T-cell (primary cell): ENCODE results near the gene CNST. TPM values are rescaled to one million over a fixed set of nuclear protein-coding genes. Genes with fewer than 3 reads are reported as not detected.

Experiments used
- ATAC-seq, 4 experiments: fragments of 200-7000 bp in 3 of 4; fragments of 150-1000 bp in 1 of 4; cut with Tn5 transposase; replicated peaks in 1 of 4; 1 replicate in 3 of 4; 2 replicates in 1 of 4; pipeline ENCODE4 v1.10.0; 2021; ENCODE audit warnings: moderate library complexity in 3 of 4, mild to moderate bottlenecking in 2 of 4, moderate number of reproducible peaks in 1 of 4
- CTCF ChIA-PET, 2 donors: fragments of 300-600 bp; sonication (Branson Sonifier 250); formaldehyde crosslinking; loops; one replicate each; lab custom pipeline; 2022; ENCODE audit warnings: antibody characterized with exemption in 2 of 2; lab: Charles Lee
- POLR2A ChIA-PET, 2 donors: fragments of 300-600 bp; sonication (Branson Sonifier 250); formaldehyde crosslinking; loops; one replicate each; lab custom pipeline; 2022; ENCODE audit warnings: antibody characterized with exemption in 2 of 2; lab: Charles Lee
- DNase-seq, 35 experiments: peaks; one replicate each; pipeline versions ENCODE4 v3.0.0 to v3.0.0-alpha.2; 2013 to 2023
- H3K27ac ChIP-seq: one replicate; pipeline ENCODE4 v1.5.1; 2013; ENCODE audit warnings: low read length
- H3K27me3 ChIP-seq, 2 experiments: replicated peaks in 1 of 2; 1 replicate in 1 of 2; 2 replicates in 1 of 2; pipeline versions ENCODE4 v1.6.1 to v1.7.0; 2013; ENCODE audit warnings: low read length in 1 of 2, mixed read lengths in 1 of 2; ENCODE audit not compliant: control insufficient read depth in 2 of 2, insufficient read depth in 2 of 2; ENCODE audit errors: extremely low read depth in 1 of 2
- H3K36me3 ChIP-seq, 2 donors: 1 replicate in 1 of 2; 2 replicates in 1 of 2; pipeline versions ENCODE4 v1.6.1 to v1.7.0; 2013; ENCODE audit warnings: low read length in 1 of 2; ENCODE audit not compliant: control insufficient read depth in 2 of 2, insufficient read depth in 1 of 2; ENCODE audit errors: extremely low read depth in 1 of 2
- H3K4me1 ChIP-seq, 2 experiments: 1 replicate in 1 of 2; 2 replicates in 1 of 2; pipeline versions ENCODE4 v1.6.1 to v1.7.0; 2013; ENCODE audit warnings: low read length in 2 of 2, mixed read lengths in 1 of 2; ENCODE audit not compliant: insufficient read depth in 2 of 2, control insufficient read depth in 1 of 2; ENCODE audit errors: extremely low read depth in 1 of 2
- H3K4me3 ChIP-seq, 2 donors: 1 replicate in 1 of 2; 2 replicates in 1 of 2; pipeline versions ENCODE4 v1.5.1 to v1.7.0; 2013; ENCODE audit warnings: mild to moderate bottlenecking in 2 of 2, low read length in 1 of 2, moderate library complexity in 1 of 2; ENCODE audit not compliant: control insufficient read depth in 1 of 2; ENCODE audit errors: extremely low read depth in 1 of 2
- H3K9me3 ChIP-seq: 2 replicates; pipeline ENCODE4 v1.7.0; 2013
- H3K27ac Mint-ChIP-seq, 2 donors: one replicate each; pipeline ENCODE4 v1.8.0; 2020 to 2021; ENCODE audit warnings: mild to moderate bottlenecking in 2 of 2, mixed read lengths in 2 of 2
- H3K27me3 Mint-ChIP-seq, 2 donors: one replicate each; pipeline ENCODE4 v1.8.0; 2021 to 2022; ENCODE audit warnings: mixed read lengths in 2 of 2
- H3K36me3 Mint-ChIP-seq: one replicate; pipeline ENCODE4 v1.8.0; 2021; ENCODE audit warnings: mixed read lengths
- H3K4me1 Mint-ChIP-seq, 3 donors: one replicate each; pipeline ENCODE4 v1.8.0; 2020 to 2022; ENCODE audit warnings: mixed read lengths in 3 of 3, mild to moderate bottlenecking in 1 of 3
- H3K4me3 Mint-ChIP-seq, 3 donors: one replicate each; pipeline ENCODE4 v1.8.0; 2020 to 2022; ENCODE audit warnings: mild to moderate bottlenecking in 3 of 3, mixed read lengths in 3 of 3, moderate library complexity in 3 of 3
- H3K9me3 Mint-ChIP-seq, 3 donors: one replicate each; pipeline ENCODE4 v1.8.0; 2020 to 2022; ENCODE audit warnings: mixed read lengths in 3 of 3
- WGBS: methylation state at CpG from one replicate; pipeline ENCODE4 v1.1.5; 2013; ENCODE audit warnings: missing lambda C conversion rate; ENCODE audit not compliant: insufficient coverage; 5-methylcytosine and 5-hydroxymethylcytosine counted together
- total RNA-seq, 35 experiments: library from RNA in 6 of 35; stranded (reverse) in 6 of 35; fragments of 120-200 nt in 1 of 35; gene quantifications; one replicate each; pipeline versions ENCODE4 v1.2.1 to v1.2.4 and lab custom pipeline; 2013 to 2026

CNST gene
- total RNA-seq, 5 donors from 2014 or later (not counting 1 experiment from before 2014, with no cell fraction given), result 69.0 to 87.3 (median 74.4) TPM

DNA sequence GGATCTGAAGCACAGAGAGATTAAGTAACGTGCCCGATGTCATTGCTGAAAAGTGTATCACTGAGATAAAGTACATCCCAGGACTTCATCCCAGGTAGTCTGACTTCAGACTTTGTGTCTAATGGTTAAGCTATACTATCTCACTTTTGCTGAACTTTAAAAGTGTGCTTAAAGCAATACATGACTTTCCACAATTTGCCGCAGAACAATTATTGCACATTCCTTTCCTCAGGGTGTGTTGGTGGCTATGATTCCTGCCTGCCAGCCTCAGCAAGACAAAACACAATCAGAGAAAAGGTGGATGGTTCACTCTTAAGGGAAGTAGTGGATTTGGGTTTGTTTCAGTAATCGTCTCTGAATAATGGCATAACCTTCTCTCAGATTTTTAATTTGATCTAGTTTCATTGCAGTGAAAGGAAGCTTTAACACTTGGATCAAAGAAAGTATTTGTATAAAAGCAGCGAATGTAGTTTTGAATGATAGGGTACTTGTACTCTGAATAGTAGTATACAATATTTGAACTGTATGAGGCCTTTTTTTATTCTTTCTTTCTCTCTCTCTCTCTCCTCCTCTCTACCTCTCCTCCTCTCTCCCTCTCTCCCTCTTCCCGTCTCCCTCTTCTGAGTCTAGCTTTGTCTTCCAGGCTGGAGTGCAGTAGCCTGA lies 47.0 kb downstream of the CNST start:
- H3K27ac Mint-ChIP-seq, result peak overlapping the region in 1 of 2 donors; percentile 18
- H3K9me3 ChIP-seq, result no peaks in the 10 kb centered on the region
- no peak overlapping the region for H3K4me3 Mint-ChIP-seq
- ChIA-PET CTCF (no interaction called here), POLR2A (interaction anchor here in 1 of 2 donors (0.5 to 0.6 kb wide), 2 partner anchors 53 to 106 kb away, joined by 3 read pairs; partner anchors contain the start of gene SMYD3)
- H3K4me1 ChIP-seq, result peaks cover 0 to 8% of the 10 kb centered on the region in 2 experiments
- no peak overlapping the region for H3K4me3 ChIP-seq
- H3K27me3 ChIP-seq, result no peaks in the 10 kb centered on the region
- no peak overlapping the region for H3K27ac ChIP-seq
- peaks cover 17% of the 10 kb centered on the region for H3K36me3 Mint-ChIP-seq
- H3K4me1 Mint-ChIP-seq, result peaks cover 65 to 70% (median 66%) of the 10 kb centered on the region in 3 donors
- DNase-seq, result no peak
- H3K27me3 Mint-ChIP-seq, result no peaks in the 10 kb centered on the region
- no peaks in the 10 kb centered on the region for H3K9me3 Mint-ChIP-seq
- WGBS, result no CpG with 5 or more reads among the region's 6 CpGs
- H3K36me3 ChIP-seq, result peaks cover 0 to 7% of the 10 kb centered on the region in 2 donors
- no peak for ATAC-seq

DNA sequence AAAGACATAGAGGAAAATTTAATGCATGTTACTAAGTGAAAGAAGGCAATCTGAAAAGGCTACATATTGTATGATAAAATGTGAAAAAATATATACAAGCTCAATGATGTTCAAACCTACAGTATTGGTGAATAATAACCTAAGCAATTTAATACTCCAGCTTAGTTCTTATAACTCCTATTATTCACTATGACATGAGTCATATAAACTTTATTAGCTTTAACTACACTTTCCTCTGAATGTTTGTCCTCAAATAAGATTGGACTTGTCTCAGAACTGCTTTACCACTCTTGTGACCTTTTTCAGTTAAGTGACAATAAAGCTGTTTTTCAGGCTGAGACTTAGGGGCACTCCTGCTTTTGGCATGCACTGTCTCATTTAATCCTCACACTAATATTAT lies 50.9 kb downstream of the CNST start:
- H3K4me1 ChIP-seq, result no peaks in the 10 kb centered on the region
- H3K27me3 Mint-ChIP-seq, result no peaks in the 10 kb centered on the region
- ChIA-PET CTCF (no interaction called here), POLR2A (no interaction called here)
- no peak for DNase-seq
- no peak for ATAC-seq
- no peaks in the 10 kb centered on the region for H3K27me3 ChIP-seq
- H3K4me1 Mint-ChIP-seq, result peaks cover 30 to 33% (median 33%) of the 10 kb centered on the region in 3 donors
- no peak overlapping the region for H3K4me3 ChIP-seq
- peaks cover 35% of the 10 kb centered on the region for H3K36me3 Mint-ChIP-seq
- H3K36me3 ChIP-seq, result peaks cover 0 to 15% of the 10 kb centered on the region in 2 donors
- H3K27ac Mint-ChIP-seq, result no peak overlapping the region
- no peak overlapping the region for H3K4me3 Mint-ChIP-seq
- no peaks in the 10 kb centered on the region for H3K9me3 ChIP-seq
- no peak overlapping the region for H3K27ac ChIP-seq
- H3K9me3 Mint-ChIP-seq, result no peaks in the 10 kb centered on the region

DNA sequence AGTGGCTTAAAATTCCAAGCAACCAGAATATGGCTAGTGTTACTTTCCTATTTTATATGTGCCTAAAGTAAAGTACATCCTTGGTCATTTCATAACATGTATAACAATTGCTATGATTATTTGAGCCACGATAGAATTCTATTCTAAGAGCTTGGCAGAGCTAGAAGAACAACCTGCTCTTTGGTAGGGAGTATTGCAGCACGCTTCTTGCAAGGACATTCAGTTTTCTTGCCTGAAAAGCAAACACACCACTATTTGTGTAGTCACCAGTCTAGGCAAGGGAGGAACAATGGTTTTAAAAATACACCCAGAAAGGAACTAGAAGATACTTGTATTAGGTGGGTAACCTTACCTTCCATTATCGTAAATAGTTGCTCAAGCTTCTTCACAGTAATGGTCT lies 51.5 kb downstream of the CNST start:
- Mint-ChIP-seq H3K27me3 (no peaks in the 10 kb centered on the region), H3K9me3 (no peaks in the 10 kb centered on the region), H3K36me3 (peaks cover 40% of the 10 kb centered on the region), H3K4me3 (no peak overlapping the region), H3K27ac (no peak overlapping the region), H3K4me1 (peaks cover 27 to 29% (median 28%) of the 10 kb centered on the region in 3 donors)
- Histone ChIP-seq H3K4me3 (no peak overlapping the region), H3K4me1 (no peaks in the 10 kb centered on the region), H3K27ac (no peak overlapping the region), H3K27me3 (no peaks in the 10 kb centered on the region), H3K9me3 (no peaks in the 10 kb centered on the region), H3K36me3 (peaks cover 0 to 18% of the 10 kb centered on the region in 2 donors)
- ChIA-PET CTCF (no interaction called here), POLR2A (no interaction called here)
- no peak for ATAC-seq
- no peak for DNase-seq
- no CpG with 5 or more reads among the region's 3 CpGs for WGBS

DNA sequence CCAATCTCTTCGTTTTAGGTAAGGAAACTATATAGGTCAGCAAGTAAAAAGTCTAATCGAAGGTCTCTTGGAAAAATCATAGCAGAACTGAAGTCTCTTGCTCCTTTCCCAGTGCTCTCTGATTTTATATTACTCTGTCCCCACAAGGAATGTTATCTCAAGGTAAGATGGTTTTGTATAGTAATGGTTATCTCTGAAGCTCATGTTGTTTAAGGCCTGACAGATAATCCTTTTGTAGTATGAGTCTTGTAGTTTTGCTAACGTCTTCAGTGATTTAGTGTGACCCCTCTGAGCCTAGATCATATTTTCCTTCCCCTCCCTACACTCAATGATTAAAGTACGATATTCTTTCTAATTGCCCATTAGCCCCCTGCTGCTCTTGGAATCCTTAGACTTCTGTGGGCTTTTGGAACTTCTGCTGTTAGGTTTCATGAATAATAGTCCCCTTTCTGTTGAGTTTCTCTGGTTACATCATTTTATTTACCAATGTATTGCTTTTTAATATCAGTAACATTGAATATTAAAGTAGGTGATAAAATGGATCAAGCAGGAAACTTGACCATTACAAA lies 52.1 kb downstream of the CNST start:
- Mint-ChIP-seq H3K9me3 (no peaks in the 10 kb centered on the region), H3K36me3 (peaks cover 40% of the 10 kb centered on the region), H3K27me3 (no peaks in the 10 kb centered on the region), H3K4me3 (no peak overlapping the region), H3K27ac (no peak overlapping the region), H3K4me1 (peaks cover 21 to 27% (median 23%) of the 10 kb centered on the region in 3 donors)
- ChIA-PET CTCF (interaction anchor here in 1 of 2 donors (0.6 kb wide), 1 partner anchor 63 kb away, joined by 3 read pairs; no protein-coding TSS in a partner anchor), POLR2A (interaction anchor here in 1 of 2 donors (0.6 kb wide), 1 partner anchor 55 kb away, joined by 5 read pairs; no protein-coding TSS in a partner anchor)
- Histone ChIP-seq H3K4me1 (no peaks in the 10 kb centered on the region), H3K9me3 (no peaks in the 10 kb centered on the region), H3K4me3 (no peak overlapping the region), H3K36me3 (peaks cover 0 to 18% of the 10 kb centered on the region in 2 donors), H3K27me3 (no peaks in the 10 kb centered on the region), H3K27ac (no peak overlapping the region)
- WGBS, result 100% methylated on average over 1 of the region's 4 CpGs
- DNase-seq (no peak), ATAC-seq (no peak)

DNA sequence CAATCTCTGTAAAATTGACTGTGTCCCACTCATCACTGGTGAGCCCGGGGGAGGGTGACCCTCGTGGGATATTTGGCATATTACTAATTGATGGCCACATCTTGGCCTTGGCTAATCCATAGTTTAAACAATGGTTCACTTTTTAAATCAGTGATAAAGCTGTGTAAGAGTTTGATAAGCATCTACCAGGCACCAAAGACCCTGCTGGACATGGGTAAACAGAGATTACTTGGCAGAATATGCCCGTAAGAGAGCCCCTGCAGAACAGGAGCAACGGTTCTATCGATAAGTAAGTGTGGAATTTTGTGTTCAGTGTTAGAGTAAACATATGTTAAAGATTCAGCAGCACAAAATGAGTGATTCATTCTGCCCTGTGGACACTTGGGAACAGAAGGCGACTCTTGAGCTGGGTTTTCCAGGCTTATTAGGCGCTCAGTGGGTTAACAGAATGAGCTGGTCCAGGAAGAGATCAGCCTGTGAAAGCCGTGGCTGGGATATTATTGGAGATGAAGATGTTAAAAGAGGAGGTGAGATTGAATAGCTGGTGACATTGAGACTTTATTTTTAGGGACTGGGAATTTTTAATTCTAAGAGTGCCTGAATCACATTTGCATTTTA lies 55.9 kb downstream of the CNST start:
- ChIA-PET CTCF (interaction anchor here in 1 of 2 donors (0.7 kb wide), 1 partner anchor 584 kb away, joined by 4 read pairs; no protein-coding TSS in a partner anchor), POLR2A (no interaction called here)
- Mint-ChIP-seq H3K27ac (peak overlapping the region in 1 of 2 donors; percentile 11), H3K9me3 (no peaks in the 10 kb centered on the region), H3K36me3 (peaks cover 50% of the 10 kb centered on the region), H3K27me3 (no peaks in the 10 kb centered on the region), H3K4me3 (no peak overlapping the region), H3K4me1 (peaks cover 16 to 20% (median 17%) of the 10 kb centered on the region in 3 donors)
- H3K36me3 ChIP-seq, result peaks cover 0 to 33% of the 10 kb centered on the region in 2 donors
- H3K4me3 ChIP-seq, result no peak overlapping the region
- ATAC-seq, result no peak
- H3K9me3 ChIP-seq, result no peaks in the 10 kb centered on the region
- no peaks in the 10 kb centered on the region for H3K27me3 ChIP-seq
- DNase-seq, result no peak
- WGBS, result 98% methylated on average over 6 of the region's 8 CpGs
- H3K4me1 ChIP-seq, result no peaks in the 10 kb centered on the region
- H3K27ac ChIP-seq, result no peak overlapping the region

DNA sequence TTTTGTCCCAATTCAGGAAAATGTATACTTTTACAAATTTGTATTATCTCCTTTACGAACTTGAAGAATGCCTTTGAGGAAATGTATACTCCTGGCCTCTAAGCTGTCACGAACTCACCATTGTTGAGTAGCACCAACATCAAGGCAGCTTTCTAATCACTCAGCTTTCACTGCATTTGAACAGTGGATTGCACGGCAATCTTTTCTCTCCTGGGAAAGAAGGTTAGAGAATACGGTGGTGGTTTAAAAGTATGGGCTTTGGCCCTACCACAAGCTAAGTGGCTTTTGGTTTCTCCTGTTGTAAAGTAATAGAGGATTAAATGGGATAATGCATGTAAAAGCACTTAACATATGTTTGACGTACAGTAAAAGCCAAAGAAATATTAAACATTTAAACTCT lies 57.8 kb downstream of the CNST start:
- ATAC-seq (no peak), DNase-seq (no peak)
- Histone ChIP-seq H3K36me3 (peaks cover 0 to 38% of the 10 kb centered on the region in 2 donors), H3K9me3 (no peaks in the 10 kb centered on the region), H3K4me1 (no peaks in the 10 kb centered on the region), H3K27me3 (no peaks in the 10 kb centered on the region), H3K27ac (no peak overlapping the region), H3K4me3 (no peak overlapping the region)
- Mint-ChIP-seq H3K27ac (no peak overlapping the region), H3K4me1 (peaks cover 13 to 15% (median 14%) of the 10 kb centered on the region in 3 donors), H3K9me3 (no peaks in the 10 kb centered on the region), H3K27me3 (no peaks in the 10 kb centered on the region), H3K4me3 (no peak overlapping the region), H3K36me3 (peaks cover 53% of the 10 kb centered on the region)
- ChIA-PET POLR2A (interaction anchor here in 1 of 2 donors (0.6 kb wide), 1 partner anchor 80 kb away, joined by 3 read pairs; no protein-coding TSS in a partner anchor), CTCF (interaction anchor here in 1 of 2 donors (0.7 kb wide), 1 partner anchor 56 kb away, joined by 3 read pairs; no protein-coding TSS in a partner anchor)
- WGBS, result 100% methylated on average over 1 of the region's 5 CpGs
